22Rv1 (cell line): ENCODE data around the gene TMEM147.

Experiments used
- CTCF ChIP-seq: fragments of 450-650 bp; IDR thresholded peaks from 2 replicates; pipeline ENCODE4 v1.5.1; 2017; ENCODE audit warnings: mild to moderate bottlenecking
- ZFX ChIP-seq: fragments of 450-650 bp; IDR thresholded peaks from 2 replicates; pipeline ENCODE4 v1.6.1; 2017; ENCODE audit warnings: antibody characterized with exemption, borderline replicate concordance

- no peak for TF ChIP-seq CTCF
- TF ChIP-seq ZFX = no peak
These were observed 39.4 kb upstream of the TMEM147 start for GRCh38 chr19:35506011-35506410.
